Measurements from ENCODE around the gene SPTLC2.

- TF ChIP-seq, protein P1, sequence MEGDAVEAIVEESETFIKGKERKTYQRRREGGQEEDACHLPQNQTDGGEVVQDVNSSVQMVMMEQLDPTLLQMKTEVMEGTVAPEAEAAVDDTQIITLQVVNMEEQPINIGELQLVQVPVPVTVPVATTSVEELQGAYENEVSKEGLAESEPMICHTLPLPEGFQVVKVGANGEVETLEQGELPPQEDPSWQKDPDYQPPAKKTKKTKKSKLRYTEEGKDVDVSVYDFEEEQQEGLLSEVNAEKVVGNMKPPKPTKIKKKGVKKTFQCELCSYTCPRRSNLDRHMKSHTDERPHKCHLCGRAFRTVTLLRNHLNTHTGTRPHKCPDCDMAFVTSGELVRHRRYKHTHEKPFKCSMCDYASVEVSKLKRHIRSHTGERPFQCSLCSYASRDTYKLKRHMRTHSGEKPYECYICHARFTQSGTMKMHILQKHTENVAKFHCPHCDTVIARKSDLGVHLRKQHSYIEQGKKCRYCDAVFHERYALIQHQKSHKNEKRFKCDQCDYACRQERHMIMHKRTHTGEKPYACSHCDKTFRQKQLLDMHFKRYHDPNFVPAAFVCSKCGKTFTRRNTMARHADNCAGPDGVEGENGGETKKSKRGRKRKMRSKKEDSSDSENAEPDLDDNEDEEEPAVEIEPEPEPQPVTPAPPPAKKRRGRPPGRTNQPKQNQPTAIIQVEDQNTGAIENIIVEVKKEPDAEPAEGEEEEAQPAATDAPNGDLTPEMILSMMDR (IDR thresholded peaks at IDR 0.05; ENCODE audit: low read length), result no peak
- TF ChIP-seq EZH2phosphoT487 (IDR thresholded peaks at IDR 0.05; ENCODE audit: low read length) (no peak), EZH2 (optimal IDR thresholded peaks at IDR 0.05; ENCODE audit: low read depth, low read length) (no peak)
Measured at GRCh38 chr14:77541905-77542304, 74.5 kb downstream of the SPTLC2 start.
